Measurements from ENCODE around the gene IGSF22.

IGSF22 gene

DNA sequence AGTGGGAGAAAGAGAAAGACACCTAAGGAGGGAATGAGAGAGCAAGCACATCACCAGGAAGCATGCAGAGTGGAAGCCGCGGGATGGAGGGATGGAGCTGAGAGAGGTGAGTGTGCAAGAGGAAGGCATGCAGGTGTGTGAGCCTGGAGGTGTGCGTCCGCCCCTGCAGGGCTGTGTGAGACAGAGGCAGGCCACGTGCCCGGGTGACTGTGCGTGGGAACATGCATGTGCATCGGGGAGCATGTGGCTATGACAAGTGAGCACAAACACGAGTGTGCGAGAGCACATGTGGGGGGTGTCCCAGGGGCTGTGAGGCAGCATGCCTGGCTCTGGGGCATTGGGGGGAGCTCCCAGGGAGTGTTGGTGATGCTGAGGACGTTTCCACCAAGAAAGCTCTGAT, 35.8 kb upstream of the IGSF22 start:
- no peaks in the 10 kb centered on the region for H3K36me3 ChIP-seq (ENCODE audit: control insufficient read depth in 1 of 2, insufficient read depth in 2 of 2, low read length in 2 of 2)
- no peak overlapping the region for H3K4me3 ChIP-seq (ENCODE audit: low read depth, low read length)
- no peak overlapping the region for H2BK12ac ChIP-seq (ENCODE audit: low read length)
- no peak overlapping the region for H2BK5ac ChIP-seq (ENCODE audit: low read depth, low read length, poor library complexity)
- H3K9me3 ChIP-seq (ENCODE audit: insufficient read depth, low read depth, low read length), result no peaks in the 10 kb centered on the region
- H4K12ac ChIP-seq (ENCODE audit: low read depth, low read length), result no peak overlapping the region
- H4K91ac ChIP-seq (ENCODE audit: low read depth, low read length), result no peak overlapping the region
- no peaks in the 10 kb centered on the region for H3K79me1 ChIP-seq (ENCODE audit: low read length)
- H2AFZ ChIP-seq (ENCODE audit: insufficient read depth, low read length, poor library complexity), result no peak overlapping the region
- H2AK5ac ChIP-seq (ENCODE audit: low read length), result no peak overlapping the region
- no peak overlapping the region for H4K8ac ChIP-seq (ENCODE audit: low read depth, low read length)
- H3K27me3 ChIP-seq (ENCODE audit: insufficient read depth, low read length), result no peaks in the 10 kb centered on the region
- H3K23ac ChIP-seq (ENCODE audit: low read length), result no peak overlapping the region
- H3K4ac ChIP-seq (ENCODE audit: low read depth, low read length), result no peak overlapping the region
- no peak for DNase-seq
- H3K4me2 ChIP-seq (ENCODE audit: low read length), result no peak overlapping the region
- no peaks in the 10 kb centered on the region for H3K4me1 ChIP-seq (ENCODE audit: control insufficient read depth in 1 of 2, insufficient read depth in 2 of 2, low read length in 2 of 2)
- H3K18ac ChIP-seq (ENCODE audit: low read length), result no peak overlapping the region
- H2BK120ac ChIP-seq (ENCODE audit: insufficient read depth, low read length, poor library complexity), result no peak overlapping the region
- no peak overlapping the region for H3K27ac ChIP-seq (ENCODE audit: low read depth, low read length)
- H3K79me2 ChIP-seq (ENCODE audit: control insufficient read depth, insufficient read depth, low read length, poor library complexity), result no peaks in the 10 kb centered on the region
- no CpG with 5 or more reads among the region's 11 CpGs for WGBS (ENCODE audit: extremely low coverage, insufficient coverage, insufficient read length)
- no peak overlapping the region for H3K14ac ChIP-seq (ENCODE audit: low read length)
- no peak overlapping the region for H3K9ac ChIP-seq (ENCODE audit: low read length)

GRCh38 chr11:18761144-18761543, 35.2 kb upstream of the IGSF22 start:
- Histone ChIP-seq H3K27me3 (ENCODE audit: insufficient read depth, low read length) (no peaks in the 10 kb centered on the region), H3K4me2 (ENCODE audit: low read length) (no peak overlapping the region)
- WGBS (ENCODE audit: extremely low coverage, insufficient coverage, insufficient read length), result no CpG with 5 or more reads among the region's 3 CpGs

GRCh38 chr11:18757811-18758210, 31.8 kb upstream of the IGSF22 start:
- Histone ChIP-seq H4K8ac (ENCODE audit: low read depth, low read length) (no peak overlapping the region), H2BK120ac (ENCODE audit: insufficient read depth, low read length, poor library complexity) (no peak overlapping the region), H3K18ac (ENCODE audit: low read length) (no peak overlapping the region), H3K36me3 (ENCODE audit: control insufficient read depth in 1 of 2, insufficient read depth in 2 of 2, low read length in 2 of 2) (no peaks in the 10 kb centered on the region), H2BK5ac (ENCODE audit: low read depth, low read length, poor library complexity) (no peak overlapping the region), H3K14ac (ENCODE audit: low read length) (no peak overlapping the region), H4K12ac (ENCODE audit: low read depth, low read length) (no peak overlapping the region), H3K79me2 (ENCODE audit: control insufficient read depth, insufficient read depth, low read length, poor library complexity) (no peaks in the 10 kb centered on the region), H4K91ac (ENCODE audit: low read depth, low read length) (no peak overlapping the region), H2AFZ (ENCODE audit: insufficient read depth, low read length, poor library complexity) (no peak overlapping the region), H3K27me3 (ENCODE audit: insufficient read depth, low read length) (no peaks in the 10 kb centered on the region), H3K9me3 (ENCODE audit: insufficient read depth, low read depth, low read length) (no peaks in the 10 kb centered on the region), H3K4me1 (ENCODE audit: control insufficient read depth in 1 of 2, insufficient read depth in 2 of 2, low read length in 2 of 2) (no peaks in the 10 kb centered on the region), H2AK5ac (ENCODE audit: low read length) (no peak overlapping the region), H3K4me3 (ENCODE audit: low read depth, low read length) (no peak overlapping the region), H3K4ac (ENCODE audit: low read depth, low read length) (no peak overlapping the region), H2BK12ac (ENCODE audit: low read length) (no peak overlapping the region), H3K4me2 (ENCODE audit: low read length) (no peak overlapping the region), H3K27ac (ENCODE audit: low read depth, low read length) (no peak overlapping the region), H3K23ac (ENCODE audit: low read length) (no peak overlapping the region), H3K9ac (ENCODE audit: low read length) (no peak overlapping the region), H3K79me1 (ENCODE audit: low read length) (no peaks in the 10 kb centered on the region)
- no CpG with 5 or more reads among the region's 3 CpGs for WGBS (ENCODE audit: extremely low coverage, insufficient coverage, insufficient read length)
- DNase-seq, result no peak

More at GRCh38 chr11:18761144-18761543, 35.2 kb upstream of the IGSF22 start:
- H4K8ac ChIP-seq (ENCODE audit: low read depth, low read length), result no peak overlapping the region
- no peak overlapping the region for H2BK5ac ChIP-seq (ENCODE audit: low read depth, low read length, poor library complexity)
- no peak overlapping the region for H4K91ac ChIP-seq (ENCODE audit: low read depth, low read length)
- DNase-seq, result no peak
- no peak overlapping the region for H4K12ac ChIP-seq (ENCODE audit: low read depth, low read length)
- H3K27ac ChIP-seq (ENCODE audit: low read depth, low read length), result no peak overlapping the region
- H3K23ac ChIP-seq (ENCODE audit: low read length), result no peak overlapping the region
- no peaks in the 10 kb centered on the region for H3K4me1 ChIP-seq (ENCODE audit: control insufficient read depth in 1 of 2, insufficient read depth in 2 of 2, low read length in 2 of 2)
- no peak overlapping the region for H3K4me3 ChIP-seq (ENCODE audit: low read depth, low read length)
- H3K9ac ChIP-seq (ENCODE audit: low read length), result no peak overlapping the region
- no peaks in the 10 kb centered on the region for H3K79me1 ChIP-seq (ENCODE audit: low read length)
- H2AK5ac ChIP-seq (ENCODE audit: low read length), result no peak overlapping the region
- no peaks in the 10 kb centered on the region for H3K79me2 ChIP-seq (ENCODE audit: control insufficient read depth, insufficient read depth, low read length, poor library complexity)
- no peak overlapping the region for H2BK120ac ChIP-seq (ENCODE audit: insufficient read depth, low read length, poor library complexity)
- no peaks in the 10 kb centered on the region for H3K9me3 ChIP-seq (ENCODE audit: insufficient read depth, low read depth, low read length)
- H3K18ac ChIP-seq (ENCODE audit: low read length), result no peak overlapping the region
- no peak overlapping the region for H2AFZ ChIP-seq (ENCODE audit: insufficient read depth, low read length, poor library complexity)
- no peaks in the 10 kb centered on the region for H3K36me3 ChIP-seq (ENCODE audit: control insufficient read depth in 1 of 2, insufficient read depth in 2 of 2, low read length in 2 of 2)
- H3K14ac ChIP-seq (ENCODE audit: low read length), result no peak overlapping the region
- no peak overlapping the region for H2BK12ac ChIP-seq (ENCODE audit: low read length)
- H3K4ac ChIP-seq (ENCODE audit: low read depth, low read length), result no peak overlapping the region

DNA sequence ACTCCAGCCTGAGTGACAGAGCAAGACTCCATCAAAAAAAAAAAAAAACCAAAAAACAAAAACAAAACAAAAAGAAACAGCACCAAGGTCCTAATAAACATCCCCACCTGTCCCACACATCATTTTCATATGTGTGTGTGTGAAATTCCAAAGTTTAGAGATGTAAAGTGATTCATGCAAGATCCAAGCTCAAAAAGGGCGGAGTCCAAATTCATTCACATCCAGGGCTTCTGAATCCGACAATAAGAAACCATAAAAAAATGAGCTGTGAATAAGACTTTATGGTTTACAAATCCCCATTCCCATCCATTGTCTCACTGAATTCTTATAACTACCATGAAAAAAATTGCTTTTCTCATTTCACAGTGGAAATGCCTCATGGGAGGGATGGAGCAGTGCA, 30.9 kb upstream of the IGSF22 start:
- Histone ChIP-seq H3K79me2 (ENCODE audit: control insufficient read depth, insufficient read depth, low read length, poor library complexity) (no peaks in the 10 kb centered on the region), H3K4ac (ENCODE audit: low read depth, low read length) (no peak overlapping the region), H2BK12ac (ENCODE audit: low read length) (no peak overlapping the region), H2BK120ac (ENCODE audit: insufficient read depth, low read length, poor library complexity) (no peak overlapping the region), H3K4me2 (ENCODE audit: low read length) (no peak overlapping the region), H4K8ac (ENCODE audit: low read depth, low read length) (no peak overlapping the region), H2BK5ac (ENCODE audit: low read depth, low read length, poor library complexity) (no peak overlapping the region), H3K27me3 (ENCODE audit: insufficient read depth, low read length) (no peaks in the 10 kb centered on the region), H2AK5ac (ENCODE audit: low read length) (no peak overlapping the region), H3K23ac (ENCODE audit: low read length) (no peak overlapping the region), H2AFZ (ENCODE audit: insufficient read depth, low read length, poor library complexity) (no peak overlapping the region), H4K12ac (ENCODE audit: low read depth, low read length) (no peak overlapping the region), H3K9ac (ENCODE audit: low read length) (no peak overlapping the region), H4K91ac (ENCODE audit: low read depth, low read length) (no peak overlapping the region), H3K36me3 (ENCODE audit: control insufficient read depth in 1 of 2, insufficient read depth in 2 of 2, low read length in 2 of 2) (no peaks in the 10 kb centered on the region), H3K9me3 (ENCODE audit: insufficient read depth, low read depth, low read length) (no peaks in the 10 kb centered on the region), H3K27ac (ENCODE audit: low read depth, low read length) (no peak overlapping the region), H3K79me1 (ENCODE audit: low read length) (no peaks in the 10 kb centered on the region), H3K18ac (ENCODE audit: low read length) (no peak overlapping the region), H3K4me1 (ENCODE audit: control insufficient read depth in 1 of 2, insufficient read depth in 2 of 2, low read length in 2 of 2) (no peaks in the 10 kb centered on the region), H3K14ac (ENCODE audit: low read length) (no peak overlapping the region), H3K4me3 (ENCODE audit: low read depth, low read length) (no peak overlapping the region)
- no peak for DNase-seq
- no CpG with 5 or more reads among the region's 2 CpGs for WGBS (ENCODE audit: extremely low coverage, insufficient coverage, insufficient read length)
